HEK293T (cell line): ENCODE results near the gene SPRR2F.

Experiments
- CTCF ChIA-PET: fragments of 350-600 bp; formaldehyde crosslinking; extraction: SDS; loops from one replicate; lab custom pipeline; 2021; ENCODE audit warnings: antibody characterized with exemption, inconsistent platforms; lab: Yijun Ruan, JAX
- POLR2A ChIA-PET: fragments of 350-600 bp; formaldehyde crosslinking; extraction: SDS; loops from one replicate; lab custom pipeline; 2020; ENCODE audit warnings: antibody characterized with exemption, inconsistent platforms; lab: Yijun Ruan, JAX
- DNase-seq: peaks from one replicate; pipeline ENCODE4 v3.0.0; 2012; ENCODE audit warnings: mixed read lengths; ENCODE audit errors: extremely low spot score
- ARNT ChIP-seq: fragments of 450-650 bp; IDR thresholded peaks from 2 replicates; pipeline ENCODE4 v1.6.1; 2017; ENCODE audit warnings: mild to moderate bottlenecking
- BHLHE40 ChIP-seq: fragments of 450-650 bp; IDR thresholded peaks from 2 replicates; pipeline ENCODE4 v1.6.1; 2016; ENCODE audit warnings: mild to moderate bottlenecking, moderate library complexity, borderline replicate concordance
- CTBP1 ChIP-seq: fragments of 450-650 bp; IDR thresholded peaks from 2 replicates; pipeline ENCODE4 v1.6.1; 2016; ENCODE audit warnings: borderline replicate concordance
- ELF4 ChIP-seq: fragments of 450-650 bp; IDR thresholded peaks from 2 replicates; pipeline ENCODE4 v1.6.1; 2017; ENCODE audit warnings: antibody characterized with exemption
- FOXA1 ChIP-seq: fragments of 450-650 bp; IDR thresholded peaks from 2 replicates; pipeline ENCODE4 v1.6.1; 2016; ENCODE audit warnings: mild to moderate bottlenecking
- FOXK2 ChIP-seq: fragments of 450-650 bp; IDR thresholded peaks from 2 replicates; pipeline ENCODE4 v1.6.1; 2016; ENCODE audit warnings: mild to moderate bottlenecking
- FOXM1 ChIP-seq: fragments of 450-650 bp; IDR thresholded peaks from 2 replicates; pipeline ENCODE4 v1.6.1; 2017; ENCODE audit warnings: mild to moderate bottlenecking, borderline replicate concordance
- HDGF ChIP-seq: fragments of 450-650 bp; IDR thresholded peaks from 2 replicates; pipeline ENCODE4 v1.6.1; 2017; ENCODE audit warnings: antibody characterized with exemption, borderline replicate concordance
- L3MBTL2 ChIP-seq: fragments of 450-650 bp; conservative IDR thresholded peaks from 2 replicates; pipeline ENCODE4 v1.6.1; 2016; ENCODE audit warnings: mild to moderate bottlenecking
- LEF1 ChIP-seq: fragments of 450-650 bp; IDR thresholded peaks from 2 replicates; pipeline ENCODE4 v1.6.1; 2017; ENCODE audit warnings: mild to moderate bottlenecking, borderline replicate concordance
- NFRKB ChIP-seq: fragments of 450-650 bp; IDR thresholded peaks from 2 replicates; pipeline ENCODE4 v1.6.1; 2016; ENCODE audit warnings: mild to moderate bottlenecking, moderate library complexity
- PKNOX1 ChIP-seq: fragments of 450-650 bp; IDR thresholded peaks from 2 replicates; pipeline ENCODE4 v1.6.1; 2016
- SP1 ChIP-seq: fragments of 450-650 bp; IDR thresholded peaks from 2 replicates; pipeline ENCODE4 v1.6.1; 2017
- SUZ12 ChIP-seq: fragments of 450-650 bp; IDR thresholded peaks from 2 replicates; pipeline ENCODE4 v1.6.1; 2016; ENCODE audit warnings: mild to moderate bottlenecking
- TARDBP ChIP-seq: fragments of 450-650 bp; IDR thresholded peaks from 2 replicates; pipeline ENCODE4 v1.6.1; 2016
- ZNF384 ChIP-seq: fragments of 450-650 bp; IDR thresholded peaks from 2 replicates; pipeline ENCODE4 v1.6.1; 2016

The SPRR2F gene

GRCh38 chr1:153072806-153073726, 40.2 kb downstream of the SPRR2F start:
- TF ChIP-seq FOXA1 (no peak), HDGF (no peak), CTBP1 (no peak), NFRKB (no peak), LEF1 (no peak), FOXK2 (no peak), SUZ12 (no peak), L3MBTL2 (no peak), TARDBP (no peak), BHLHE40 (no peak), SP1 (no peak), ELF4 (no peak), FOXM1 (no peak), PKNOX1 (no peak), ZNF384 (no peak), ARNT (no peak)
- POLR2A ChIA-PET, result no interaction called here
- no peak for DNase-seq
- CTCF ChIA-PET, result interaction anchor here (0.6 kb wide), 1 partner anchor 376 kb away, joined by 3 read pairs; no protein-coding TSS in a partner anchor

GRCh38 chr1:153071511-153071910, 41.8 kb downstream of the SPRR2F start, which contains the start of gene SPRR2B:
TSS of gene SPRR2B (minus strand) at chr1:153071611. CDS start at chr1:153070839, 772 bp downstream.
- no peak for TF ChIP-seq ARNT
- TF ChIP-seq SP1, result no peak
- TF ChIP-seq ZNF384, result no peak
- no peak for TF ChIP-seq L3MBTL2
- TF ChIP-seq LEF1, result no peak
- TF ChIP-seq BHLHE40, result no peak
- TF ChIP-seq TARDBP, result no peak
- no peak for TF ChIP-seq FOXA1
- no peak for TF ChIP-seq ELF4
- no peak for DNase-seq
- CTCF ChIA-PET, result no interaction called here
- POLR2A ChIA-PET, result no interaction called here

GRCh38 chr1:153070243-153070642, 43.1 kb downstream of the SPRR2F start:
- CTCF ChIA-PET, result no interaction called here
- DNase-seq, result no peak
- POLR2A ChIA-PET, result no interaction called here
- TF ChIP-seq L3MBTL2 (no peak), NFRKB (no peak), BHLHE40 (no peak), LEF1 (no peak), SUZ12 (no peak), FOXM1 (no peak), ZNF384 (no peak), CTBP1 (no peak), FOXA1 (no peak), PKNOX1 (no peak), HDGF (no peak)
